Stomach (tissue), 9 donors: Measurements from ENCODE around the gene BMP6. TPM values are rescaled to one million over a fixed set of nuclear protein-coding genes. Genes with fewer than 3 reads are reported as not detected.

Experiments
- DNase-seq, 2 donors: peaks; one replicate each; pipeline versions ENCODE4 v3.0.0 to v3.0.0-alpha.2; 2013 to 2019
- H3K27ac ChIP-seq, 5 donors: fragments of 200-600 bp in 4 of 5; sonication (generic) in 4 of 5; one replicate each; pipeline ENCODE4 v1.5.1; 2013 to 2019; ENCODE audit warnings: mild to moderate bottlenecking in 1 of 5, moderate library complexity in 1 of 5
- H3K27me3 ChIP-seq, 3 donors: fragments of 200-600 bp; sonication (generic); one replicate each; pipeline ENCODE4 v1.5.1; 2017 to 2019; ENCODE audit warnings: mixed run types in 1 of 3
- H3K36me3 ChIP-seq, 4 donors: fragments of 200-600 bp; sonication (generic); 1 replicate in 3 of 4; 2 replicates in 1 of 4; pipeline ENCODE4 v1.5.1; 2016 to 2019
- H3K4me1 ChIP-seq, 4 donors: fragments of 200-600 bp; sonication (generic); one replicate each; pipeline ENCODE4 v1.5.1; 2016 to 2019
- H3K4me3 ChIP-seq, 4 donors: fragments of 200-600 bp; sonication (generic) in 3 of 4; one replicate each; pipeline ENCODE4 v1.5.1; 2016 to 2019; ENCODE audit warnings: mild to moderate bottlenecking in 1 of 4
- H3K9me3 ChIP-seq, 4 donors: fragments of 200-600 bp; sonication (generic); one replicate each; pipeline ENCODE4 v1.5.1; 2016 to 2019
- EP300 ChIP-seq: sonication (generic); formaldehyde crosslinking; IDR thresholded peaks from one replicate; pipeline ENCODE4 v1.6.1; 2017; ENCODE audit warnings: antibody characterized with exemption
- POLR2A ChIP-seq, 4 donors: fragments of 450-650 bp; IDR thresholded peaks; one replicate each; pipeline ENCODE4 v1.6.1; 2016; ENCODE audit warnings: antibody characterized with exemption in 4 of 4, control low read depth in 2 of 4, mild to moderate bottlenecking in 1 of 4, moderate library complexity in 1 of 4
- POLR2AphosphoS5 ChIP-seq, 3 donors: sonication (generic); formaldehyde crosslinking; IDR thresholded peaks; one replicate each; pipeline ENCODE4 v1.6.1; 2016; ENCODE audit warnings: antibody characterized with exemption in 3 of 3
- WGBS, 5 donors: extraction: QIAGEN DNeasy Blood & Tissue Kit in 3 of 5; methylation state at CpG; one replicate each; pipeline versions ENCODE4 v1.1.5 to v1.1.7; 2013 to 2018; 5-methylcytosine and 5-hydroxymethylcytosine counted together
- intact Hi-C: fragments of 100-400 bp; cut with DNase I; formaldehyde crosslinking; loops from one replicate; pipeline ENCODE4 v1.15.1; 2023; ENCODE audit warnings: low total_unique reads
- polyA plus RNA-seq, 3 donors: library from polyadenylated mRNA; stranded (reverse); fragments of 200-250 nt; gene quantifications; one replicate each; pipeline ENCODE4 v1.2.3, GENCODE V29; 2013
- total RNA-seq, 5 donors: library from RNA; depleted of rRNA; stranded (reverse); fragments of >200 nt; gene quantifications; one replicate each; pipeline versions ENCODE4 v1.1.0 to v1.2.3, GENCODE V29; 2014 to 2016
- TF ChIP-seq, protein P1 (sequence below), 7 experiments: fragments of 450-650 bp in 4 of 7; fragments of 200-600 bp in 3 of 7; sonication (generic) in 3 of 7; IDR thresholded peaks; one replicate each; pipeline ENCODE4 v1.5.1; 2016 to 2019; ENCODE audit warnings: antibody characterized with exemption in 7 of 7, control low read depth in 2 of 7, mild to moderate bottlenecking in 1 of 7
- donor health status: healthy with polysubstance abuse.
- donor health status: Bipolar disorder and iron deficiency.
- donor health status: healthy.

Gene BMP6
- total and polyA plus RNA-seq, 8 donors, result 0.50 to 15.8 (median 2.7) TPM; not detected in 1

GRCh38 chr6:7697820-7698623 lies 27.9 kb upstream of the BMP6 start:
- H3K4me3 ChIP-seq, result no peak overlapping the region
- intact Hi-C loops, result no loop called here
- no peaks in the 10 kb centered on the region for H3K9me3 ChIP-seq
- no peaks in the 10 kb centered on the region for H3K36me3 ChIP-seq
- peaks cover 0 to 14% (median 2%) of the 10 kb centered on the region in 4 donors for H3K4me1 ChIP-seq
- WGBS, 5 donors, result 30 to 46% (median 41%) methylated on average over 12 of the region's 12 CpGs
- DNase-seq, result peak; percentile 32 to 34
- TF ChIP-seq EP300 (no peak), POLR2AphosphoS5 (IDR thresholded peaks at IDR 0.05) (peak; percentile 11 to 40 (median 11))
- H3K27ac ChIP-seq, result peak overlapping the region in 3 of 5 donors; percentile 9 to 76 (median 69)
- H3K27me3 ChIP-seq, result no peaks in the 10 kb centered on the region

DNA sequence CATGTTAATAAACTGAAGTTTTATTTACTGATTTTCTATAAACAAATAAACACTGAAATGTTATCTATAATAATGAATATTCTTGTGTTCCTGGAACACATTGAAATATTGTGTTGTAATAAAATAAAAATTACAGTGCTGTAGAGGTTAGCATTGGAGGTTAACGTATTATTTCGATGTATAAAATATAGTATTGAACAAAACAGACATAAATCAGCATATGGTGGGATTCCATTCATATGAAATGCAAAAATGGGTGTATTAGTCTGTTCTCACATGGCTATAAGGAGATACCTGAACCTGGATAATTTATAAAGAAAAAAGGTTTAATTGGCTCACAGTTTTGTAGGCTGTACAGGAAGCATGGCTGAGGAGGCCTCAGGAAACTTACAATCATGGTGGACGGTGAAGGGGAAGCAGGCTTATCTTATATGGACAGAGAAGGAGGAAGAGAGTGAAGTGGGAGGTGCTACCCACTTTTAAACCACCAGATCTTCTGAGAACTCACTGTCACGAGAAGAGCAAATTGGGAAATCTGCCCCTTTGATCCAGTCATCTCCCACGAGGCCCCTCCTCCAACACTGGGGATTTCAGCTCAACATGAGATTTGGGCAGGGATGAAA lies 24.6 kb upstream of the BMP6 start:
- Histone ChIP-seq H3K9me3 (no peaks in the 10 kb centered on the region), H3K4me3 (no peak overlapping the region), H3K27me3 (no peaks in the 10 kb centered on the region), H3K4me1 (peaks cover 0 to 14% (median 2%) of the 10 kb centered on the region in 4 donors), H3K27ac (no peak overlapping the region), H3K36me3 (no peaks in the 10 kb centered on the region)
- 68 to 84% (median 77%) methylated on average over 5 of the region's 5 CpGs for WGBS, 5 donors
- TF ChIP-seq POLR2A (IDR thresholded peaks at IDR 0.05), result no peak
- TF ChIP-seq EP300, result no peak
- TF ChIP-seq POLR2AphosphoS5 (IDR thresholded peaks at IDR 0.05), result no peak
- TF ChIP-seq, protein P1, sequence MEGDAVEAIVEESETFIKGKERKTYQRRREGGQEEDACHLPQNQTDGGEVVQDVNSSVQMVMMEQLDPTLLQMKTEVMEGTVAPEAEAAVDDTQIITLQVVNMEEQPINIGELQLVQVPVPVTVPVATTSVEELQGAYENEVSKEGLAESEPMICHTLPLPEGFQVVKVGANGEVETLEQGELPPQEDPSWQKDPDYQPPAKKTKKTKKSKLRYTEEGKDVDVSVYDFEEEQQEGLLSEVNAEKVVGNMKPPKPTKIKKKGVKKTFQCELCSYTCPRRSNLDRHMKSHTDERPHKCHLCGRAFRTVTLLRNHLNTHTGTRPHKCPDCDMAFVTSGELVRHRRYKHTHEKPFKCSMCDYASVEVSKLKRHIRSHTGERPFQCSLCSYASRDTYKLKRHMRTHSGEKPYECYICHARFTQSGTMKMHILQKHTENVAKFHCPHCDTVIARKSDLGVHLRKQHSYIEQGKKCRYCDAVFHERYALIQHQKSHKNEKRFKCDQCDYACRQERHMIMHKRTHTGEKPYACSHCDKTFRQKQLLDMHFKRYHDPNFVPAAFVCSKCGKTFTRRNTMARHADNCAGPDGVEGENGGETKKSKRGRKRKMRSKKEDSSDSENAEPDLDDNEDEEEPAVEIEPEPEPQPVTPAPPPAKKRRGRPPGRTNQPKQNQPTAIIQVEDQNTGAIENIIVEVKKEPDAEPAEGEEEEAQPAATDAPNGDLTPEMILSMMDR (IDR thresholded peaks at IDR 0.05), result no peak
- intact Hi-C loops, result no loop called here
- DNase-seq, result no peak

- H3K4me3 ChIP-seq, result no peak overlapping the region
- intact Hi-C loops, result no loop called here
- no peaks in the 10 kb centered on the region for H3K27me3 ChIP-seq
- no peak overlapping the region for H3K27ac ChIP-seq
- no peak for DNase-seq
- no peaks in the 10 kb centered on the region for H3K9me3 ChIP-seq
- H3K36me3 ChIP-seq, result no peaks in the 10 kb centered on the region
- H3K4me1 ChIP-seq, result peaks cover 0 to 5% (median 0%) of the 10 kb centered on the region in 4 donors
- TF ChIP-seq EP300 (no peak), POLR2AphosphoS5 (IDR thresholded peaks at IDR 0.05) (no peak), POLR2A (IDR thresholded peaks at IDR 0.05) (no peak)
- TF ChIP-seq, protein P1 (IDR thresholded peaks at IDR 0.05), result no peak
- WGBS, 5 donors, result 70 to 78% (median 76%) methylated on average over 3 of the region's 3 CpGs
These were observed 22.7 kb upstream of the BMP6 start for GRCh38 chr6:7703148-7703680.

DNA sequence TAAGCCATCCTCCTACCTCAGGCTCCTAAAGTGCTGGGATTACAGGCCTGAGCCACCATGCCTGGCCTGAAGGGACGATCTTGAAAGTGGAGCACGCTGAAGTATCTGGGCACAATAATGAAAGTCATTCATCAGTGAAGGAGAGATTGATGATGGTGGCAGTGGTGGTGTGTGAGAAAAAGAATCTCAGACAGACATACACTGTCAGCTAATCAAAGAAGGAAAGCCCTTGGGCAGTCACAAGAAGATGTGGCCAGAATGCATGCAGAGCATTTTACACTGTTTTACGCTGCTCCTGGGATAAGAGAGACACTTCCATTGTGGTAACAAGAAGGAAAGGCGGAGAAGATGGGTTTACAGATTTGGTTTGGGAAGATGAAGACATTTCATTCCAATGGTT lies 20.4 kb upstream of the BMP6 start:
- Histone ChIP-seq H3K4me3 (no peak overlapping the region), H3K36me3 (no peaks in the 10 kb centered on the region), H3K9me3 (no peaks in the 10 kb centered on the region), H3K4me1 (no peaks in the 10 kb centered on the region), H3K27ac (no peak overlapping the region), H3K27me3 (no peaks in the 10 kb centered on the region)
- no peak for TF ChIP-seq POLR2AphosphoS5 (IDR thresholded peaks at IDR 0.05)
- TF ChIP-seq EP300, result no peak
- TF ChIP-seq, protein P1 (IDR thresholded peaks at IDR 0.05), result no peak
- intact Hi-C loops, result no loop called here
- 67 to 93% (median 84%) methylated on average over 4 of the region's 4 CpGs for WGBS, 5 donors
- no peak for DNase-seq
